SK-N-MC (cell line): ENCODE data around the gene NHSL2.
A peak's percentile ranks its signal among the peaks of the same experiment; 100 is the strongest.

ENCODE experiments used
- DNase-seq: peaks from one replicate; pipeline ENCODE4 v3.0.0-alpha.2; 2011; ENCODE audit warnings: low read depth, low spot score
- H3K27ac ChIP-seq: fragments of 200-600 bp; sonication (generic); 2 replicates; pipeline ENCODE4 v1.5.1; 2016; ENCODE audit warnings: mixed run types
- H3K36me3 ChIP-seq: fragments of 200-600 bp; sonication (generic); 2 replicates; pipeline ENCODE4 v1.6.1; 2017; ENCODE audit warnings: antibody characterized with exemption, low read length, mixed read lengths; ENCODE audit not compliant: insufficient read depth
- H3K4me3 ChIP-seq: fragments of 200-600 bp; sonication (generic); 2 replicates; pipeline ENCODE4 v1.5.1; 2016
- H3K9ac ChIP-seq: fragments of 200-600 bp; sonication (generic); 2 replicates; pipeline ENCODE4 v1.8.0; 2017; ENCODE audit warnings: mixed run types, mixed read lengths; ENCODE audit not compliant: insufficient read length
- H3K9me3 ChIP-seq: fragments of 200-600 bp; sonication (generic); 2 replicates; pipeline ENCODE4 v1.6.1; 2017; ENCODE audit warnings: low read depth, mild to moderate bottlenecking, antibody characterized with exemption, low read length, moderate library complexity, mixed read lengths
- EZH2 ChIP-seq: fragments of 200-600 bp; sonication (generic); IDR thresholded peaks from one replicate; pipeline ENCODE4 v1.6.1; 2017; ENCODE audit warnings: antibody characterized with exemption
- FOXP2 ChIP-seq: optimal IDR thresholded peaks from 2 replicates; pipeline ENCODE3; 2011; ENCODE audit warnings: mild to moderate bottlenecking, moderate library complexity; ENCODE audit not compliant: insufficient read depth; ENCODE audit errors: extremely low read length, control extremely low read depth
- POLR2AphosphoS5 ChIP-seq: IDR thresholded peaks from 2 replicates; pipeline ENCODE4 v1.6.1; 2012; ENCODE audit warnings: mild to moderate bottlenecking, low read depth, low read length, borderline replicate concordance

Gene NHSL2

DNA sequence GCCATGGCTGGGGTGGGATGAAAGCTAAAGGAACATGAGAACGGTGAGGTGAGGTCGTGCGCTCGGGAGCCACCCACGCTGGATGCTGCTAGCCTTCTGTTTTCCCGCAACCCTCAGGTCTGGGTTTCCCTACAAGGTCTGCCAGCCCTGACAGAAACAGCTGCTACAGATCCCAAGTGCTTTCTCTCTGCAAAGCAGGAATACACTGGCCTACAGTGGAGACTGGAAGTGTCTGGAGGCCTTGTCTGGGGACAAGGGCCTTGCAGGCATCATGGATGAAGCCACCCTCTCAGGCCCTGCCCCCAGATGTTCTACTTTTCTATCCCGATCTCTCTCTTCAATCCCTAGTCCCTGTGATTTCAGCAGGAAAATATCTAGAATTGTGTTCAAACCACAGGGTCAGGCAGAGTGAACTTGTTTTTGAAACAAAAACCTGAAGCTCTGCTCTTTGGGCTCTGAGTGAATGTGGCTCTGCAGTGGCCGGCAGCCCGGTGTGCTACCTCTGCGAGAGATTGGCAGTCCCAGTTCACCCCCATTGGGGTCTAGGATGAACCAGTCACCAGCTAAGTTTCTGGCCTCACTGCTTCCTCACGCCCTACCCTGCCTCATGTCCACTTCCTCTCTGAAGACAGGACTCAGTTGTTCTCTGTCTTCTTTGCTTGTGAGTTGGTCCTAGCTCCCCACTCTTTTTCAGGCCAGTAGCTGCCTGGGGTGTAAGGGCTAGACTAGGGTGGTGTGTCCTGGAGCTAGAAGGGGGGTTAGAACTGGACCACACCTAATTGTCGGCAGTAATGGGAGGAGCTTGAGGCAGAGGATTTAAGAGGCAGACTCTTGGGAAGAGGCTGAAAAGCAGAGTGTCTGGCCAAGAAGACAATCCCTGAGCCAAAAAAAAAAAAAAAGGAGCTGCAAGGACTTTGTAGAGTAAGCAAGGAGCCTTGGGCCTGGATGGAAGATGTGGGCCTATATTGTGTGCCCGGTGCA is 131.5 kb downstream of the NHSL2 start:
- Histone ChIP-seq H3K9ac (no peak overlapping the region), H3K27ac (no peak overlapping the region), H3K4me3 (no peak overlapping the region), H3K36me3 (no peaks in the 10 kb centered on the region), H3K9me3 (no peaks in the 10 kb centered on the region)
- no peak for DNase-seq
- TF ChIP-seq POLR2AphosphoS5 = no peak

DNA sequence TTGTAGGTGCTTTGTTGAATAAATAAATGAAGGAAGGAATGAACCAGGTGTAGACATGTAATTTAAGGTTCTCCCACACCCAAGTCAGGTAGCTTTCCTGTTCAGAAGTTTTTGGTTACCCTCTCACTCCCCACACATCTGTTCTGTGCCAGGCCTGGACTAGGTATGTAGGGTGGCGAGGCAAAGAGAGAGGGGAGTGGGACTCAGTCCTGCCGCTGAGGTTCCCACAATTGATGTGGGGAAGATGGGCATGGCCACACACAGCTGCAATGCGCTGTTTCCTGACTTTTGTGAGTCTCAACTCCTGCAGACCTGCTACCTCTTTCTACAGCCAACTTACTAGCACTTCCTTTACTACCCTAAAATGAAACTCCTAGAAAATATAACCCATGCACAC is 132.2 kb downstream of the NHSL2 start:
- H3K9ac ChIP-seq = no peak overlapping the region
- no peak for DNase-seq
- H3K27ac ChIP-seq = no peak overlapping the region
- no peaks in the 10 kb centered on the region for H3K9me3 ChIP-seq
- TF ChIP-seq POLR2AphosphoS5 (no peak), FOXP2 (no peak), EZH2 (no peak)
- no peak overlapping the region for H3K4me3 ChIP-seq
- H3K36me3 ChIP-seq = no peaks in the 10 kb centered on the region

DNA sequence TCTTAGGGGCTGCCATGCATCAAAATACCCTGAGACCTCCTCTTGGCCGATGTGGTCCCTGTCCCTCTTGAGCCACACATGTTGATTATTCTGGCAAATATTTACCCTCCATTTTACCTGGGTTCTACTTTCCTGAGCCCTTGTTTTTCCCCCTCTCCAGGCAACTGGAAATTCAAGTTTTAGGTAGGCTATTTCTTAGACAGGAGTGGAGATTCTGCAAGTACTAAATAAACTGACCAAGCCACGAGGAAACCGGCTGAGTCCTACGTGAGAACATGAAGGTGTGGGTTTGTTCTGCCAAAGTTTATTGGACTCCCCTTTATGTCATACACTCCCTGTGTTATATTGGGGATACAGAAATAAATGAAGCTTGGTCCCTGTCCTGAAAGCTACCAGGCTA is 133.0 kb downstream of the NHSL2 start:
- no peaks in the 10 kb centered on the region for H3K9me3 ChIP-seq
- no peak overlapping the region for H3K27ac ChIP-seq
- TF ChIP-seq FOXP2 (no peak), POLR2AphosphoS5 (no peak), EZH2 (no peak)
- H3K9ac ChIP-seq = no peak overlapping the region
- no peaks in the 10 kb centered on the region for H3K36me3 ChIP-seq
- no peak overlapping the region for H3K4me3 ChIP-seq
- DNase-seq = no peak

DNA sequence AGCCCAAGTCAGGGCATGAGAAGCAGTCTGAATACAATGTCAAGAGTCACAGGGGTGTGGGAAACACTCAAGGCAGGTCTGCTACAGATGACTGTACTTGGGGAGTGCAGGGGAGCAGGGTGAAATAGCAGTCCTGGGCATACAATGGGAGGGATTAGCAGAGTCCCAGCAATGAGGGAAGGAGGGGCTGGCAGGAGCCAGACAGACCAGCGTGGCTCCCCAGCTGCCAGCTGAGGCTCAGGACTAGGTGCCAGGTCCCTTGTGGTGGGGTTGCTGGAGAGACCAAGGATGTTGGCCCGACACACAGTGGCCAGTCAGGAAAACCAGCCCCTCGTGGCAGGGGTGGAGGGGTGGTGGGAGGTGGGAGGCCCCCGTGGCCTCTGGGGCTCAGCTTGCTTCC is 134.5 kb downstream of the NHSL2 start:
- Histone ChIP-seq H3K9ac (no peak overlapping the region), H3K9me3 (no peaks in the 10 kb centered on the region), H3K36me3 (no peaks in the 10 kb centered on the region), H3K27ac (no peak overlapping the region), H3K4me3 (no peak overlapping the region)
- no peak for TF ChIP-seq EZH2
- no peak for TF ChIP-seq FOXP2
- no peak for TF ChIP-seq POLR2AphosphoS5
- DNase-seq = no peak

- TF ChIP-seq FOXP2 = no peak
- no peak for TF ChIP-seq POLR2AphosphoS5
- no peak for TF ChIP-seq EZH2
- no peak for DNase-seq
- H3K27ac ChIP-seq = no peak overlapping the region
- H3K9me3 ChIP-seq = no peaks in the 10 kb centered on the region
- no peak overlapping the region for H3K9ac ChIP-seq
- H3K4me3 ChIP-seq = no peak overlapping the region
- no peaks in the 10 kb centered on the region for H3K36me3 ChIP-seq
These were observed 135.1 kb downstream of the NHSL2 start for GRCh38 chrX:72045552-72046277.

- Histone ChIP-seq H3K9ac (no peak overlapping the region), H3K27ac (no peak overlapping the region)
- peak; percentile 32 for DNase-seq
These were observed 135.8 kb downstream of the NHSL2 start for GRCh38 chrX:72046447-72046846.

GRCh38 chrX:72048510-72049455 is 138.1 kb downstream of the NHSL2 start:
- Histone ChIP-seq H3K9me3 (no peaks in the 10 kb centered on the region), H3K9ac (no peak overlapping the region), H3K4me3 (no peak overlapping the region), H3K27ac (no peak overlapping the region), H3K36me3 (no peaks in the 10 kb centered on the region)
- DNase-seq = no peak
- TF ChIP-seq FOXP2 (no peak), POLR2AphosphoS5 (no peak), EZH2 (no peak)

More at GRCh38 chrX:72046447-72046846, 135.8 kb downstream of the NHSL2 start:
- TF ChIP-seq POLR2AphosphoS5 (no peak), EZH2 (no peak), FOXP2 (no peak)
- no peak overlapping the region for H3K4me3 ChIP-seq
- no peaks in the 10 kb centered on the region for H3K36me3 ChIP-seq
- H3K9me3 ChIP-seq = no peaks in the 10 kb centered on the region

GRCh38 chrX:72050011-72050410 is 139.4 kb downstream of the NHSL2 start:
- no peak overlapping the region for H3K4me3 ChIP-seq
- no peaks in the 10 kb centered on the region for H3K36me3 ChIP-seq
- no peak overlapping the region for H3K27ac ChIP-seq
- H3K9ac ChIP-seq = no peak overlapping the region
- DNase-seq = no peak
- no peaks in the 10 kb centered on the region for H3K9me3 ChIP-seq
- TF ChIP-seq FOXP2 (no peak), EZH2 (no peak), POLR2AphosphoS5 (no peak)
